GM19240 (cell line): ENCODE results near the gene TSPAN5.

Source experiments
- DNase-seq: peaks from one replicate; pipeline ENCODE4 v3.0.0; 2011; ENCODE audit warnings: low spot score; ENCODE audit not compliant: insufficient read length

TSPAN5 gene

DNA sequence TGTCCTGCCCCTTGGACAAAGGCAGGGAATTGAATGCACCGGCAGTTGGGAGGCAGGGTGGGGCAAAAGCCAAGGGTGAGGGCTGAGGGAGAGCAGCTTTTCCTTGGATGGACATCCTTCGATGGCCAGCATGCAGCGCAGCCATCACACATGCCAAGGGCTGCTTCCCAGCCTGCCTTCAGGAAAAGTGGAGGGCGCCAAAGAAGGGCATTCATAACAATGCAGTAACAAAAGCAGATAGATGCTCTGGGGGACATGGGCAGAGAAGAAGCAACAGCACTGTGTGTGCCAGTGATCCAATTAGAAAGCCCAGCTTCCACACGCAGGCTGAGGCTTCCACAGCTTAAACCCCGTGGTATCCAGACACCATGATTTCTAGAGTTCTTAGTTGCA, 71.5 kb downstream of the TSPAN5 start:
- no peak for DNase-seq

DNA sequence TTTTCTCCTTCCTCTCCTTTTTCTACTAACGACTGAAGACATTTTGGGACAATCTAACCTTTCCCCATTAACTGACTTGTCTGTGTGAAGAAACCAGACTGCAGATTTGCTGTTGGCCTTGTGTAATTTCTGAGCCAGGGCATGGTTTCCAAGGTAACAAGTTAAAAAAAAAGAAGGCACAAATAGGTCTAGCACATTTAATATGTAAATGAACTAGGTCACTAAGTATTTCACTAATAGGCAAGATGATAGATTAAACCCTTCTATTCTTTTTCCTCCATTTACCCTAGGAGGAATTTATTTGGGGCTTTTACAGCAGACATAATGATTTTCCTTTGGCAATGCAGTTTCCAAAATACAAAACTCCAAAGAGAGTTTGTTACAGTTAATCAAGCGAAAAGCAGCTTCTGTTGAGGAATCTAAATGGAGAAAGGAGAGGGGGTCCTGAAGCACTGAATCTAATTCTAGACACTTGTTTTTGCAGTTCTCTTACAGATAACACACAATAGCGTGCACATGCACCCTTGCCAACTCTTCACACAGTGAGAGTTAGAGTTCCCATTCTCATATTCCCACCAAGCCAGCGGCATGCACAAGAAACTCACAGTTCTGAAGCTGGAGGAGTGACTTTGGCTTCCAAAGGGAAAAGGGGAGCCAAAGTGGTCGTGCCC, 72.0 kb downstream of the TSPAN5 start:
- no peak for DNase-seq

DNA sequence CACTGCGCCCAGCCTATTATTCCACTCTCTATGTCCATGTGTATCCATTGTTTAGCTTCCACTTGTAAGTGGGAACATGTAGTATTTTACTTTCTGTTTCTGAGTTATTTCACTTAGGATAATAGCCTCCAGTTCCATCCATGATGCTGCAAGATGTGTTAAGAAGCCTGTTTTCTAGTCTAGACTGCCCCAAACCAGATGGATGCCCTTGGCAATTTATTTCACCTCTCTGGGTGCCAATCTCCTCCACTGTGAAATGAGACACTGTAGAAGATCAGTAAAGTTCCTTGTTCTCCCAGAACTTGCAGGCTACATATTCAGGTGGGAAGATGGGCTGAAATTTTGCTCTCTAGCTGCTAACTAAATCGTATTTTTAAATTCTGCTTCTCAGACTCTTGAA, 72.8 kb downstream of the TSPAN5 start:
- no peak for DNase-seq

DNA sequence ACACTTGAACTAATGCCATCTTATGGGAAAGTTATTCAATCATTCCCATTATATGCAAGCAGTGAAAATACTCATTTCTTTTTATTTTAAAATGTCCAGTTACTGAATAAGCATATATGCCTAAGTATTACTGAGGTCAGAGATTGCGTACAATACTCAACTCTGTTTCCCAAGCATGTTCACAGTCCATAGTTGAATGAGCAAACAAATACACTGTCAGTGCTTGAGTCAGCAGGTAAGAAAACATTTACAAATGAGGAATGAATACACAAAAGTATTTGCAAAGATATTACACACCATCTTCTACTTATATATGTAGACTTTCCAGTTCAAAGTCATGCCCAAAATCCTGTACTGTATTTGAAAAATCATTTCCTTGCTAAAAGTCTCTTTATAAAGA, 74.1 kb downstream of the TSPAN5 start:
- no peak for DNase-seq

DNA sequence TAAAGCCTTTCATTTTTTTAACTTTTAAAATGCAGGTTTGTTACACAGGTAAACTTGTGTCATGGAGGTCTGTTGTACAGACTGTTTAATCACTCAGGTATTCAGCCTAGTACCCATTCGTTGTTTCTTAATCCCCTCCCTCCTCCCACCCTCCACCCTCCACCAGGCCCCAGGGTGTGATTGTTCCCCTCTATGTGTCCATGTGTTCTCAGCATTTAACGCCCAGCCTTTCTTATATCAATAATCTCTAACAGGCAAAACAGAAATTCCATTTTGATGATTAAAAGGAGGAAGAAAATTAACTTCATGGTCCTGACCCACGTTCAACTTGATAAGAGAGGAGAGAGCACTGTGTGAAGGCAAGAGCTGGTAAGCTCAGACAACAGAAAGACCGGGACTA, 75.1 kb downstream of the TSPAN5 start:
- DNase-seq = no peak

DNA sequence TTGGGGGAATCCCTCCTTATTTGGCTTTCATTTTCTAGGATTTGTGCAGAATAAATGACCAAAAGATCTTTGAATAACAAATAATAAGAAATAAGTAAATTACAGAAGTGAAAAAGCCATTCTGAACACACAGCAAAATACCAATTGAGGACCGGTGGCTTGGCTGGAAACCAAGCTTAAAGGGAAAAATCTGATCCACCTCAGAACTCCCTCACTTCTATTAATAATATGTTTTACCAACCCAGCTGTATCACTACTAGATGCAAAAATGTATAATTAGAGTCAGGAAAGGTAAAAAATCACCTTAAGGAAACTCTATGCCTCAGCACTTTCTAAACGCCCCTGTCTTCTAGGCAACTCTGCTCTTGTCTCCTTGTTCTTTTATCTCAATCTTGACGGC, 77.3 kb downstream of the TSPAN5 start:
- no peak for DNase-seq

DNA sequence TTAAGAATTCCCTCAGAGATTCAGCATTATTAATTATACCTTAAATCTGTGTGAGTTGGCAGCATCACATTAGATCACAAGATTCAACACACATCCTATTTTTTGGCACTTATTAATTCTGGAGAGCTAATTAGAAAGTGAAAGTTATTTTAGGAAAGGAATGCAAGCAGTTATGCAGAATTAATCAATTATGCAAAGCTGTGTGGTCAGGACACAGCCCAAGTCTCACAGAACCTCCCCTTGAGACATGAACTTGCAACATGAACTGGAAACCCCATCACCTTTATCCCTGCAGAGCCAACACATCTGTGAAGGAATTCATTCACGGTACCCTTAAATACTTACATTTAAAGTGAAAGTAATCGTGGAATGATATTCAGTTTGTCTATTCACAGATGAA, 80.5 kb downstream of the TSPAN5 start:
- no peak for DNase-seq

DNA sequence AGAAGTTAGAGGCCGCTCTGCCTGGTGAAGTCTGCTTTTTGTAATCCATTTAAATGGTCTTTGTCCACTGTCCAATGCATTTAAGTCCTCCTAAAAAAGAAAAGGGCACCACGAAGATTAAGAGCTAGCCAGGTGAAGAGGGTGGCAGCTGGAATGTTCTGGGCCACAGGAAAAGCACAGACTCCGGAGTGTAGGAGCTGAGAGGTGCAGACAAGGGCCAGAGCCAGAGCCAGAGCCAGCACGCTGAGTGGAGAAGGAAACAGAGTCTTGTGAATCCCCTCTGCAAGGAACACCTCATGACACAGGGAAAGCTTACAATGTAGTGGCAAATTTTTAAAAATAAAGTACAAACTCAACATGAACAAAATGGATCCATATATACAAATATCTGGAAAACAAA, 83.6 kb downstream of the TSPAN5 start:
- DNase-seq = no peak

DNA sequence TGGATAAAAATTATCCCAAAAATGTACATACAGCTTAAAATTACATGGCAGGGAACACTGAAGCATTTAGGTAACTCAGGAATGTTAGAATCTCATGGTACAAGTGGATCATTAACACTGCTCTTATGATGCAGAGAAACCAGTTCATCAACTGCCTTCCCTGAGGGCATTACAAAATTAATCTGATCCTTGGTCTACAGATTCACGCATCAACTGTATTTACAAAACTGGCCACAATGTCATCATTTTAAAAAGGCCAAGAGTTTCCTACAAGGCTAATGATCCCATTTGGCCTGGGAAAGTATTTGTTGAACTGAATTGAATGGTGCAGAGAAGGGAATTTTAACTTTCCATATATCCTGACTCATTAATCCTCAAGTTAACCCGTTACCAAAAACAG, 84.6 kb downstream of the TSPAN5 start:
- no peak for DNase-seq

DNA sequence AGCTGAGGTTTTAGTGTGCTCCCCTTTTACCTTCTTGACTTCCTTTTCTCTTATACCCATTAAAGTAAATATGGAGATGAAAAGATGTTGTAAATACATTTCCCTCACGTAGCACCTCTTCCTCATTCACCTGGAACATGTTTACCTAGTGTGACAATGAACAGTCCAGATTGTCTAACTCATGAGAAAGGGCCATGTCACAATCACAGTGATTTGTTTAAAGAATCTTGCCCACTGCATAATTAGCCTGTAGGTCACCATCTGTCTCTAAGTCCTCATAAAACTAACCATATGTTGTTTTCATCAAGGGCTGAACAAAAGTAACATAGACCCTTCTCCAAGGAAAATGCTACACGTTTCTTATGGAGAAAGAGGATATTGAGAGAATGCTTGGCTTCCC, 85.7 kb downstream of the TSPAN5 start:
- DNase-seq = no peak

DNA sequence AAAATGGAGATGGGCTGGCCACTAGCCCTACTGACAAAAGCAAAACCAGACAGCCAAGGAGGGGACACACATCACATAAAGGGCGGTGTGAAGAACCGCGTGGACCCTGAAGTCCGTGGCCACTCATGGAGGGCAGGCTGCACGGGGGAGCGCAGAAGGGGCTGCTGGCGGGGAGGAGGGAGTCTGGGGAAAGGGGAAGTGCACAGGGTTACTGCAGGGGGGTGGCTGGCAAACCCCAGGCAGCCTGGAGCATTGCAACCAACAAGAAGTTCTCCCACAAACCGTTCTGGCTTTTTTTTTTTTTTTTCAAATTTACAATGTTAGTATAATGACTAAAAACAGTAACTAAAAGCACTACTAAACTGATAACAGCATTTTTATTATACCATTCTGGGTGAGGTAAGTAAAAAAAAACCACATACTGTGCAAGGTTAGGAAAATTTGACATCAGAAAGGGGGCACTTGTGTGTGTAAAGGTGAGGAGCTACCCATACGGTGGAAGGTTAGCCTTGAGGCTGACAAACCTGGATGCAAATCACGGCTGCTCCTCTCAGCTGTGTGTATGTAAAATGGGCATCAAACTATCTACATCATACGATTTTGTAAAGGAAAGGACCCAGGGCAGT, 87.1 kb downstream of the TSPAN5 start:
- no peak for DNase-seq

DNA sequence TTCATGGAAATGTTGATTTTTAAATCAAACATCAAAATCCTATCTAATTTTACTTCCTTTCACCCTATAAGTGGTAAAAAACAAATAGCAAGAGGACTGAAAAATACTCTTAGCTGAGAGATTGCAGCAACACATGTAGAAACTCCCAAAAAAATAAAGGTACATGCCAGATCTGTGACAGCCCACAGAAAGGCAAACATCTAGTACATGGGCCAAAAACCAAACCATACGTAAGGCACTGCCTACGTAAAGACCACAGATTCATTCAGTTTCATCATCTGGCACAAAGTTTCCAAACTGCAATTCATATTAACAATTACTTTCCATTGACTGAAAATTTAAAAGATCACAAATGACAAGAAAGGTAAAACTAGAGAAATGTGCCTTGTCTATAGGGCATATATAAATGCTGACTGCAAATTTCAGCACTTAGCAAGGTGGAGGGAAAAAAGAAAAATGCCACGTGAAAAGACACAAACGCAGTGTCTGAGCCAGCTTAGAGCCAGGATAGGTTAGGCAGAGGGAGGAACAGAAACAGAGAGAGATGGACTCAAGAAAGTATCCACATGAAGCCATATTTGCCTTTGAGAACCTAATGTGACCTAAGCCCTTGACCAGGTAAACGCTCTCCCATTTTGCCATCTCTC, 88.1 kb downstream of the TSPAN5 start:
- no peak for DNase-seq

DNA sequence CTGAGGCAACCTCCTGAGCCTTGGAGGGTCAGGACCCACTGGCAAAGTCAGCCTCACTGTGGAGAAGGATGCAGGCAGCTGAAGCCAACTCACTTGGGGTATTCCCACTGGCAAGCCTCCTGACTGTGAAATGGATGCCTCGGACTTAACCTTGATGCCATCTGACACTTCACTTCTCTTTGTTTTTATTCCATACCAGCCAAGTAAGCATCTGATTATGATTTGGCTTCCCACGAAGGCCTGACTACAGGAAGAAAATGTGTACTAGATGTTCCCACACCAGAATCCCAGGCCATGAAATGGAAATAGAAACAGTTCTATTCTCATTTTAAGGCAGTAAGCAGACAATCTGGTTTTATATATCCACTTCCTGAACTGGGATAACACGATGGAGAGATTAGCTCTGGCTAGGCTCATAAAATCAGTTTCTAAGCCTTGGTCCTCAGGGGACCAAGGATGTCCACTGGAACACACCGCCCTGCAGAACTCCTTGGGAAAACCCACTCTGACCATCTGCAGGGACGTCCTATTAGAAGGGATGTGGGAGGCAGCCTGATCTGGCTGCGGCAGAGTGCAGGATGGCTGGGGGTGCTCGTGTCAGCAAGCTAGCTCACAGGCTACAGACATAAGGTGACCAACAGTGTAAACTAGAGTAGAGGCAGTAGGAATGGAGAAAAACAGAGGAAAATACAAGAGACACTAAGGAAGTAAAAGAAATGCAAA, 89.3 kb downstream of the TSPAN5 start:
- no peak for DNase-seq

DNA sequence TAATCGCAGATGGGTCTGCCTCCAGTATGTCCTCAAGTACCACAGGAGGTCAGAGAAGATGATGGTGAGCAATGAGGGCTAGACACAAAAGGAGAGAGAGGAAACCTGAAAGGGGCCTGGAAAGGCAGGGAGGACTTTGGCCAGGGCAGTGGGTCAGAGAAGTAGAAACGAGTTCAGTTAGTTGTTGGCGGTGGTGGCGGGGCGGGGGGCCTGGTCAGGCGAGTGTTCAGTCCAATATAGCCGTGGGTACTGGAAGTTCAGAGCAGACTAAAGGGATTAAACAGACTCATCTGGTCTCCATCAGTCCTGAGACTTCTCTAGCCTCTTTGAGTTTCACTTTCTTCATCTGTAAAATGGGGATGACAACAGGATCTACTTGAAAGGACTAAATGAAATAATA, 90.8 kb downstream of the TSPAN5 start:
- DNase-seq = no peak

DNA sequence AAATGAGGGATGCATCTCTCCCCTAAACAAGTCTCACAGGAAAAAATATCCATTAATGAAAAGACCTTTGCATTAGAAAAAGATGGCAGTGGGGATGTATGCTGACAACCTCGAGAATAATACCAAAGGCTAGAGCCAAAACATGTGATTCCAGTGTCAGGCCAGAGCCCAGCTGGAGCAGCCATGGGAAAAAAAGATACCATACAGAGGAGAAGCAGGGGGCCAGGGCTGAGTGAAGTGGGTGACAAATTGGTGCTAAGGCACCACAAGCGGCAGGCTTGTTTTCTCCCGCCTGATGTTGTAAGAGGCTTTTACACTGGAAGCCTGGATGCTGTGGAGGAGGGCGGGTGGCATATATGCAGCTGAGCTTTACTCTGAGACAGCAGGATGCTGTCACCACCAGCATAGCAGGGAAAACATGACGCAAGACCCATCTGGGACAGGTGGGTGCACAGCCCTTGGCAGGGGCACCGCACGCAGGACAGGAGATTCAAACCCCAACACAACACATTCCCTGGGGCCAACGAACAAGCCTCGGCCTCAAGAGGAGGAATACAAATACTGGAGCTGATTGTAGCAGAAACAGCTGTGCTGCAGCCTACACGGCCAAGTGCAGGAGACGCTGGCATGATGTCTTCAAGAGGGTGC, 91.9 kb downstream of the TSPAN5 start:
- DNase-seq = no peak

DNA sequence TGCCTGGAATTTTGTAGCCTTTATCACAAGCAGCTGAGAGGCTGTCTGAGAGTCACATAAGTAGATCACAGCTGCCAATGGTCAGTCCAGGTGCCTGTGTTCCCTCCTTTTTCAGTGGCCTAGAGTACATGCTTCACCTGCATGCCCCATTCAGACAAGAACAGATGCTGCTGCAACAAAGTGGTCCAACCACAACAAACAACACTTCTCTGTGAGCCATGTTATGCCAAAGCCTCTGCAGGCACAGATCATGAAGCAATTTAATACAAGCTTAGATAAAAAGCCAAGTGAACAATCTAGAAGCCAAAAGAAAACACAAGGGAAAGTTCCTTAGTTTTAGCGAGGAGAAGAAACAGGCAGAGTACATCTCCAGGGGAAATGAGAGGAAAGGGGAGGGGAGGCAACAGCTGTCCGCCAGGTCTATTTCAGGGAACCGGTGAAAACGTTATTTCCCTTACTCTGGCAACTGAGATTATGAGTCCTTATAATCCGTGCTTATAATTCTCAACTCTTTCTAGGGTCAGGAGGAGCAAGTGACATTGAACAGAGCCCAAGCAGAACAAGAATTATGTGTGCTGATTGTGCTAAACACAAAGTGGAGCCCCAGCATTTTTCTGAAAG, 92.6 kb downstream of the TSPAN5 start:
- DNase-seq = no peak

DNA sequence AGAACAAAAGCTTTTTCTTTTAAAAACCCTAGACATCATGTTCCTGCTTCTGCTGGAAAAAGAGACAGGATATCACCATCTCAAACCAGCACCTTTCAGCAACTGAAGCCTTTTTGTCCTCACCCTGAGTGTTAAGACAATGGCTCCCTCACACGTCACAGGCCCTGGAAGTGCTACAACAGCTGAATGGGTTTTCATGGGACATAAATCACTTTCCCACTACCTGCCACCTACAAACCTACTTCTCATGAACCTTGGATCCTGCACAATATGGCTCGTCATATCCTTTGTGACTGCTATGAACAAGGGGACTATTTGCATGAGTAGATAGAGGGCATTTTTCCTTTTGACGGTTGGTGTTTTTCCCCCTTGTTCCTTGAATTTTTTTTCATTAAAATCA, 93.6 kb downstream of the TSPAN5 start:
- DNase-seq = no peak

DNA sequence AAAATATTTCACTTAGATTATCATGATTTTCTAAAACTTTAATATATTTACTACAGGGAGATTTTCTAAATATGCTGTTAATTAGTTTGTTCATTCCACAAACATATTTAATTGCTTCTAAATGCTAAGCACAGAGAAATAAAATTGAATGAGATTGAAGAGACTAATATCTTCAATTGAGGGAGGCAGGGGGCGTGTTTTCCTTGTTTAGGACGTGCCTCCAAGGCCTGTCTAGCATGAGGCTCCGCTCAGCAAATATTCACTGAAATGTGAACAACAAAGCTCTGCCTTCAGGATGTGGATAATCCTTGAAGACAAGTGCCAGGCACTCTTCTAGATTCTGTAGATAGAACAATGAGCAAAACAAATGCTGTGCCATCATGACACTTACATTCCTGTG, 98.1 kb downstream of the TSPAN5 start:
- no peak for DNase-seq

DNA sequence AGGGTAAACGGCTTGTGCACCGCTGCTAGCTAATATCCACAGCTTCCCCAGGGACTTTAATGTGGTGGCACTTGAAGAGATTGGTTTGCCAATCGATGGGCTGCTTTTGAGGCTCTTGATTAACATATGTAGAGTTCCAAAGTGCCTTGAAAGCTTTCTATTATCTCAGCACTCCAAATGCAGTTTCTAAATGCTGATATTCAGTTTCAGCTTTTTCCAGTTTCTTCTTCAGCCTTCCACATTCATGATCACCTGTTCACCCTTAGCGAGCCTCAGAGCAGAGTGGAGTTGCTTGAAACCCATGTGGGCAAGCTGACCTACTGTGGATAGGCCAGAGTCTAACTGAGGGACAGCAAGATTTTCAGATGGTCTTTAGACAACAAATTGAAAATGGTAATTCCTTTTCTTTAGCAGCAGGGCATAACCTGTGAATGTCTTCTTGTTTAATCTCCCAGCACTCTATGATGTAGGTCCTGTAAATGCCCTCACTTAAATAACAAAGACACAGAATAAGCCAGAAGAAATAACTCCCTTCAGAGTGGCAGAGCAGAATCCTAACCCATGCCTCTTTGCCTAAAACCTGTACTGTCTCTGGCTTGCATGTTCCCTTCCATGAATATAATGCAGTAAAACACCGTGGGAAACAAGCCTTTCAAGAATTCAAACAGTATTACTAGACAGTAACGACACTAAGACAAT, 99.8 kb downstream of the TSPAN5 start:
- DNase-seq = no peak

DNA sequence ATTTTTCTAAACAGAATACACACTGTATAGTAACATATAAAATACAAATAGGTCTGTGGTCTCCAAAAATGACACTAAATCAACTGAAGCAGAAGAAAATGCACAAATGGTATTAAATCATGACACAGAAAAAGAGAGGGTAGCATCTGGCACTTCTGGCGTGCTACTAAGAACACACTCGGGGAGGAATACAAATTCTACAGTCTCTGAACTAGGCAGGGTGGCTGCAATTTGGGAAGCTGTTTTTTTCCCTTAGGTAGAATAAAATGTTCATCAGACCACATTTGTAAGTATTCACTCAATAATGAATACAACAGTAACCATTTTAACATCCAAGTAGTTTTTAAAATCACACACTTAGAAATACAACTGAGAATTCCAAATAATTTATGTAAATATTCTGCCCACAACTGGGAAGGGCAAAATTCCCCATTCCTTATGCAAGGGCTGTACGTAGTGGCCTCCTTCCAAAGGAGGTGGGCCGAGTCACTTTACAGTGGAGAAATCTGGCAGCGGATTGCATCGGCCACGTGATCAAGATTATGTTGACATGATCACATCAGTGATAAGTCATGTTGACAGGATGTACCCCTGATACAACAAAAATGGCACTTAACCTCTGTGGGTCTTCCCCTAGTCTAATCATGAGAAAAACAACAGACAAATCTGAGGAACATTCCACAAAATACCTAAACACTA, 101.1 kb downstream of the TSPAN5 start:
- no peak for DNase-seq
